HEK293 (cell line): ENCODE data around the gene PTPN20.

ENCODE experiments used
- CTCF ChIP-seq: fragments of 450-650 bp; formaldehyde crosslinking; IDR thresholded peaks from 2 replicates; pipeline ENCODE4 v1.5.1; 2016; ENCODE audit warnings: missing biosample characterization, missing genetic modification characterization
- YY1 ChIP-seq: fragments of 450-650 bp; formaldehyde crosslinking; IDR thresholded peaks from 2 replicates; pipeline ENCODE4 v1.5.1; 2018; ENCODE audit warnings: missing biosample characterization, missing genetic modification characterization
- ZNF776 ChIP-seq: fragments of 450-650 bp; formaldehyde crosslinking; IDR thresholded peaks from 2 replicates; pipeline ENCODE4 v1.5.0; 2017; ENCODE audit warnings: missing biosample characterization, missing genetic modification characterization, borderline replicate concordance

DNA sequence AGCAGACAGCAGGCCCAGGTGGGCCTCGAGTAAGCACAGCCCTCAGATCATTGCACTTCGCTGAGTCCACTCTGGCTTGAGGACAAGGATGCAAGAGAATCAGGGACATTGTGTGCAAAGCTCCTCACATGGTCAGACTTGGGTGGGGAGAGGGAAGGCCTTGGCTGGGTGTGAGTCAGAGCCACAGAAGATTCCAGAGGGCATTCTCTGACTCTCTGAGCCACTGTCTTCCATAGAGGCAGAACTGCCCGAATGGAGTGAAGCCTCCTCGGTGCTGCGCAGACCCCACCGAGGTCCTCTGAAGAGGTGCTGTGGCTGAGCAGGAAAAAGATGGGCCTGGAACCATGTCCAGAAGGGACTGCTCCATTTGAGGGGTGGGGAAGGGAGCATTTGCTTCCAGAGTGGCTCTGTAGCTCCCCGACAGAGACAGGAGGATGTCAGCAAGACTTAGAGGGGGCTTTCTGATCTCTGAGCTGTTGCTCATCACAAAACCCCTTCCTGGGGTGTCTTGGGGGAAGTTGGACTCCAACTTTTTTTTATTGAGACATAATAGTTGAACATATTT, 120.8 kb downstream of the PTPN20 start:
- TF ChIP-seq ZNF776 (tag by site-specific recombination) (no peak), YY1 (tag by site-specific recombination) (no peak), CTCF (tag by site-specific recombination) (no peak)
